ENCODE results near the gene NDUFAF2.

Gene NDUFAF2

GRCh38 chr5:61050292-61050691 is 105.3 kb downstream of the NDUFAF2 start:
- TF ChIP-seq CTCF (IDR thresholded peaks at IDR 0.05; ENCODE audit: control extremely low read depth, extremely low read depth, low read depth, missing control alignments): no peak
- CTCF ChIA-PET: no interaction called here
- POLR2A ChIA-PET: no interaction called here

GRCh38 chr5:61051267-61051666 is 106.3 kb downstream of the NDUFAF2 start:
- no peak for TF ChIP-seq CTCF (IDR thresholded peaks at IDR 0.05; ENCODE audit: control extremely low read depth, extremely low read depth, low read depth, missing control alignments)
- ChIA-PET POLR2A (no interaction called here), CTCF (interaction anchor here (0.9 to 6.9 kb wide), 4 partner anchors 8 to 608 kb away, joined by 3 to 52 read pairs (median 6); no protein-coding TSS in a partner anchor)
- DNase-seq (ENCODE audit: extremely low spot score): no peak

More at GRCh38 chr5:61050292-61050691, 105.3 kb downstream of the NDUFAF2 start:
- DNase-seq (ENCODE audit: extremely low spot score): no peak

GRCh38 chr5:61052882-61053281 is 107.9 kb downstream of the NDUFAF2 start:
- no peak for TF ChIP-seq CTCF (IDR thresholded peaks at IDR 0.05; ENCODE audit: control extremely low read depth, extremely low read depth, low read depth, missing control alignments)
- DNase-seq (ENCODE audit: extremely low spot score): no peak
- CTCF ChIA-PET: interaction anchor here (1.2 to 6.9 kb wide), 4 partner anchors 10 to 606 kb away, joined by 3 to 52 read pairs (median 6); no protein-coding TSS in a partner anchor
- POLR2A ChIA-PET: no interaction called here

- TF ChIP-seq CTCF (IDR thresholded peaks at IDR 0.05; ENCODE audit: control extremely low read depth, extremely low read depth, low read depth, missing control alignments): no peak
- ChIA-PET POLR2A (no interaction called here), CTCF (interaction anchor here (0.8 to 6.9 kb wide), 6 partner anchors 13 to 605 kb away, joined by 3 to 52 read pairs (median 3); no protein-coding TSS in a partner anchor)
- DNase-seq (ENCODE audit: extremely low spot score): no peak
These were observed 108.9 kb downstream of the NDUFAF2 start for GRCh38 chr5:61053937-61054336.

GRCh38 chr5:61055434-61056006 is 110.5 kb downstream of the NDUFAF2 start:
- TF ChIP-seq CTCF (IDR thresholded peaks at IDR 0.05; ENCODE audit: control extremely low read depth, extremely low read depth, low read depth, missing control alignments): peak; percentile 59
- ChIA-PET POLR2A (no interaction called here), CTCF (interaction anchor here (0.6 to 6.9 kb wide), 23 partner anchors 9 to 1093 kb away, joined by 3 to 52 read pairs (median 3); partner anchors contain the start of gene DEPDC1B)
- DNase-seq (ENCODE audit: extremely low spot score): peak; percentile 23

- ChIA-PET CTCF (interaction anchor here (0.7 to 1.9 kb wide), 3 partner anchors 43 to 599 kb away, joined by 3 to 7 read pairs (median 3); no protein-coding TSS in a partner anchor), POLR2A (no interaction called here)
- no peak for TF ChIP-seq CTCF (IDR thresholded peaks at IDR 0.05; ENCODE audit: control extremely low read depth, extremely low read depth, low read depth, missing control alignments)
- no peak for DNase-seq (ENCODE audit: extremely low spot score)
These were observed 114.5 kb downstream of the NDUFAF2 start for GRCh38 chr5:61059499-61059898.

Measured in GM10248 (cell line).